ENCODE data around the gene XG. TPM values are rescaled to one million over a fixed set of nuclear protein-coding genes. Genes with fewer than 3 reads are reported as not detected.

Gene XG
- total and polyA plus RNA-seq, 2 of the 8 experiments (the other 6 are each of a cell fraction or from before 2014, with no cell fraction given) = 0.33 to 0.78 TPM

DNA sequence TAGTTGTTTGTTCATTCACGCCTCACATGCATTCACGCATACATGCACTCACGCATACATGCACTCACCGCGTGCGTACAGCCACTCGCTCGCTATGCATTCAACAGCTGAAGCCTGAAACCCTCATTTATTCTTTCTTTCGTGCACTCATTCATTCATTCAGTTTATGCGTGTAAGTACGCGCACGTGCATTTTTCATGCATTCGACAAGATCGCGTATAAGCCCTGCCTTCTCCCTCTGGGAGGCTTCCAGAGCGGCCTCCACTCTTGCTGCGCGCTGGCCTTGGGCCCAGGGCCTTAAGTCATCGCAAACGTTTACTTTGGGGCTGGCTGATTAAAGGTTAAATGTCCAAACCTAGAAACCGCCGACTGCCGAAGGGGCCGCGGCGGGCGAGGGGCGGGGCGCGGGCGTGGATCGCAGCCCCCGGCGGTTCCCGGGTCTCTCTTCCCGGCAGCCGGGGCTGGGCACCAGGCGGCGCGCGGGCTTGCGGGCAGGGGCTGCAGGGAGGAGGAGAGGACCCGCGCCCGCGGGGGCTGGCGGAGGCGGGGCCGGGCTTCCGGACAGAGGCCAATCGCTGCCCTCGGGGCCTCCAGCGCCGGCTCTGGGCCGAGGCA, 76.6 kb downstream of the XG start, which contains the start of gene GYG2 (continued):
- TF ChIP-seq, protein P1, sequence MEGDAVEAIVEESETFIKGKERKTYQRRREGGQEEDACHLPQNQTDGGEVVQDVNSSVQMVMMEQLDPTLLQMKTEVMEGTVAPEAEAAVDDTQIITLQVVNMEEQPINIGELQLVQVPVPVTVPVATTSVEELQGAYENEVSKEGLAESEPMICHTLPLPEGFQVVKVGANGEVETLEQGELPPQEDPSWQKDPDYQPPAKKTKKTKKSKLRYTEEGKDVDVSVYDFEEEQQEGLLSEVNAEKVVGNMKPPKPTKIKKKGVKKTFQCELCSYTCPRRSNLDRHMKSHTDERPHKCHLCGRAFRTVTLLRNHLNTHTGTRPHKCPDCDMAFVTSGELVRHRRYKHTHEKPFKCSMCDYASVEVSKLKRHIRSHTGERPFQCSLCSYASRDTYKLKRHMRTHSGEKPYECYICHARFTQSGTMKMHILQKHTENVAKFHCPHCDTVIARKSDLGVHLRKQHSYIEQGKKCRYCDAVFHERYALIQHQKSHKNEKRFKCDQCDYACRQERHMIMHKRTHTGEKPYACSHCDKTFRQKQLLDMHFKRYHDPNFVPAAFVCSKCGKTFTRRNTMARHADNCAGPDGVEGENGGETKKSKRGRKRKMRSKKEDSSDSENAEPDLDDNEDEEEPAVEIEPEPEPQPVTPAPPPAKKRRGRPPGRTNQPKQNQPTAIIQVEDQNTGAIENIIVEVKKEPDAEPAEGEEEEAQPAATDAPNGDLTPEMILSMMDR (IDR thresholded peaks at IDR 0.05; ENCODE audit: control extremely low read depth in 1 of 3, insufficient read depth in 1 of 3, low read depth in 1 of 3, low read length in 3 of 3) = peak in 1 of 3 experiments; percentile 14; a peak in 1 of 4 replicates
- TF ChIP-seq RBBP5 (IDR thresholded peaks at IDR 0.05; ENCODE audit: borderline replicate concordance, low read depth, low read length) (no peak; the same call in 1 of the 2 replicates), KDM4A (IDR thresholded peaks at IDR 0.05; ENCODE audit: low read depth, low read length, severe bottlenecking) (peak; percentile 34), GTF2F1 (IDR thresholded peaks at IDR 0.05; ENCODE audit: borderline replicate concordance, low read depth, low read length) (no peak), TBP (IDR thresholded peaks at IDR 0.05; ENCODE audit: low read depth, low read length) (no peak)
